Measurements from ENCODE around the gene CBLB.

DNA sequence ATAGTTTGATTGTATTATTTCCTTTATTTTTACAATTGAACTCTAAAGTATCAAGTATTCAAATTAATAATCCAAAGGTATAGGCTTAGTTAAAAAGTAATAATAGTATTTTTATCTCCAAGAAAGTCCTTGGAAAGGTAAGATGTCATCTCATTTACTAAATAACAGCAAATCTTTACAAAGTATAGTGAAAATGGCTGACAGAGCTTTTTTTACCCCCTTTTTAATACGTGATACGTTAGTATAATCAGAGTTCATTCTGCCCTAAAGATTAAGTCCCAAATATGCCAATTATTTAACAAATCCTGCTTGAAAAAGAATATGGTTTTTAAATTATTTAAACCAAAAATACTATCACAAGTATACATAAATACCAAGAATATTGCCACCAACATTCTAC, 12.2 kb downstream of the CBLB start:
- TF ChIP-seq EZH2 (IDR thresholded peaks at IDR 0.05; ENCODE audit: insufficient read depth, poor library complexity, severe bottlenecking) (no peak), EZH2phosphoT487 (IDR thresholded peaks at IDR 0.05; ENCODE audit: insufficient read depth, low read depth) (no peak)
